Measurements from ENCODE around the gene PGS1.

DNA sequence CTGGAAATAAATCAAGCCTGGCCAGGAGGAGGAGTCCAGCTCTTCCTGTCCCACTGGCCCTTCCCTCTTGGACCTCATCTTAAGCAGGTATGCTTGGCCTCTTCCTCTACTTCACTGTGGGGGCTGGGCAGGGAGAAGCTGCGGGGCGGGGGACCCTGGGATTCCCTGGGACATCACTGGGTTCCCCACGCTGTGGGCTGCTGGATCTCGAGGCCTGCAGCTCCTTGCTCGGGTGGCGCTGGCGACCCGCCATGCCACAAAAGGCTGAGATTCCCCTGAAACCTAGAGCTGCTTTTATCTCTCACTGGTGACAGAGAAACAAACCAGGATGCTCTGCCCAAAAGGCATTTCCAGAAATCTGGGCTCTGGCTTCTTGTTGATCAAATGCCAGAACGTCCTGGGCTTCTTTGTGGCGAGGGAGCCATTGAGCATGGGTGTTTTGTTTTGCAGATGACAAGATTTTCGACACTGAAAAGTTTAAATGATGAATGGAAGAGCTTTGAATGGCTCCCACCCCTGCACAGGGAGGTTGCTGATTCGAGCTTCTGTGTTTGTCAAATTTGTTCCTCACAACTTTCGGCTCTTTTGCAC is 8.6 kb upstream of the PGS1 start:
- TF ChIP-seq, protein P1, sequence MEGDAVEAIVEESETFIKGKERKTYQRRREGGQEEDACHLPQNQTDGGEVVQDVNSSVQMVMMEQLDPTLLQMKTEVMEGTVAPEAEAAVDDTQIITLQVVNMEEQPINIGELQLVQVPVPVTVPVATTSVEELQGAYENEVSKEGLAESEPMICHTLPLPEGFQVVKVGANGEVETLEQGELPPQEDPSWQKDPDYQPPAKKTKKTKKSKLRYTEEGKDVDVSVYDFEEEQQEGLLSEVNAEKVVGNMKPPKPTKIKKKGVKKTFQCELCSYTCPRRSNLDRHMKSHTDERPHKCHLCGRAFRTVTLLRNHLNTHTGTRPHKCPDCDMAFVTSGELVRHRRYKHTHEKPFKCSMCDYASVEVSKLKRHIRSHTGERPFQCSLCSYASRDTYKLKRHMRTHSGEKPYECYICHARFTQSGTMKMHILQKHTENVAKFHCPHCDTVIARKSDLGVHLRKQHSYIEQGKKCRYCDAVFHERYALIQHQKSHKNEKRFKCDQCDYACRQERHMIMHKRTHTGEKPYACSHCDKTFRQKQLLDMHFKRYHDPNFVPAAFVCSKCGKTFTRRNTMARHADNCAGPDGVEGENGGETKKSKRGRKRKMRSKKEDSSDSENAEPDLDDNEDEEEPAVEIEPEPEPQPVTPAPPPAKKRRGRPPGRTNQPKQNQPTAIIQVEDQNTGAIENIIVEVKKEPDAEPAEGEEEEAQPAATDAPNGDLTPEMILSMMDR (IDR thresholded peaks at IDR 0.05), result no peak
- TF ChIP-seq POLR2A (IDR thresholded peaks at IDR 0.05), result no peak

All from tibial nerve (tissue), 3 donors.